ENCODE measurements around the gene GSTK1. TPM values are rescaled to one million over a fixed set of nuclear protein-coding genes. Genes with fewer than 3 reads are reported as not detected.

GSTK1 gene
- total and polyA plus RNA-seq, 3 donors from 2014 or later: 105 to 169 (median 136) TPM

DNA sequence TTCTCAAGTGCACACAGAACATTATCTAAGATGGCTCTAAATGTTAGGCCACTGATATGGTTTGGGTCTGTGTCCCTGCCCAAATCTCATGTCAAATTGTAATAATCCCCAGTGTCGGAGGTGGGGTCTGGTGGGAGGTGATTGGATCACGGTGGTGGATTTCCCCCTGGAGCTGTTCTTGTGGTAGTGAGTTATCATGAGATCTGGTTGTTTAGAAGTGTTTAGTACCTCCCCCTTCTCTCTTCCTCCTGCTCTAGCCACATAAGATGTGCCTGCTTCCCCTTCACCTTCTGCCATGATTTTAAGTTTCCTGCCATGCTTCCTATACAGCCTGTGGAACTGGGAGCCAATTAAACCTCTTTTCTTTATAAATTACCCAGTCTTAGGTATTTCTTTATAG lies 11.2 kb upstream of the GSTK1 start:
- no peak overlapping the region for H3K4me3 ChIP-seq
- DNase-seq: no peak
- no peaks in the 10 kb centered on the region for H3K36me3 ChIP-seq (ENCODE audit: low read depth, missing control alignments)
- H3K9me3 ChIP-seq: no peaks in the 10 kb centered on the region
- H3K4me1 ChIP-seq: no peaks in the 10 kb centered on the region
- no peak for TF ChIP-seq POLR2A (IDR thresholded peaks at IDR 0.05)
- TF ChIP-seq CTCF (IDR thresholded peaks at IDR 0.05): no peak
- no peak overlapping the region for H3K27ac ChIP-seq
- intact Hi-C loops (cut with DNase I; ENCODE audit: low total_unique reads): no loop called here
- 89 to 97% methylated on average over 2 of the region's 2 CpGs for WGBS, 2 donors
- no peaks in the 10 kb centered on the region for H3K27me3 ChIP-seq

DNA sequence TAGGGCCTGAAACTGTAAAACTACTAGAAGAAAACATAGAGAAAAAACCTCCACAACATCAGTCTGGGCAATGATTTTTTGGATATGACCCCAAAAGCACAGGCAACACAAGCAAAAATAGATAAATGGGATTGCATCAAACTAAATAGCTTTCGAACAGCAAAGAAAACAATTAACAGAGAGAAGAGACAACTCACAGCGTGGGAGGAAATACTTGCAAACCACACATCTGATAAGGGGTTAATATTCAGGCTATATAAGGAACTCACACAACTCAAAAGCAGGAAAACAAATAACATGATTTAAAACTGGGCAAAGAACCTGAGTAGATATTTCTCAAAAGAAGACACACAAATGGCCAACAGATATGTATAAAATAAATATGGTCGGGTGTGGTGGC lies 7.7 kb upstream of the GSTK1 start:
- 73 to 79% methylated on average over 3 of the region's 3 CpGs for WGBS, 2 donors
- no peak for DNase-seq
- intact Hi-C loops (cut with DNase I; ENCODE audit: low total_unique reads): no loop called here
- H3K4me1 ChIP-seq: no peaks in the 10 kb centered on the region
- no peaks in the 10 kb centered on the region for H3K9me3 ChIP-seq
- TF ChIP-seq CTCF (IDR thresholded peaks at IDR 0.05) (no peak), POLR2A (IDR thresholded peaks at IDR 0.05) (no peak)
- no peak overlapping the region for H3K4me3 ChIP-seq
- no peak overlapping the region for H3K27ac ChIP-seq
- no peaks in the 10 kb centered on the region for H3K36me3 ChIP-seq (ENCODE audit: low read depth, missing control alignments)
- H3K27me3 ChIP-seq: no peaks in the 10 kb centered on the region

- Histone ChIP-seq H3K27me3 (no peaks in the 10 kb centered on the region), H3K4me3 (no peak overlapping the region), H3K4me1 (no peaks in the 10 kb centered on the region), H3K27ac (no peak overlapping the region), H3K36me3 (ENCODE audit: low read depth, missing control alignments) (no peaks in the 10 kb centered on the region), H3K9me3 (no peaks in the 10 kb centered on the region)
- WGBS, 2 donors: 81 to 86% methylated on average over 3 of the region's 3 CpGs
- intact Hi-C loops (cut with DNase I; ENCODE audit: low total_unique reads): no loop called here
- TF ChIP-seq CTCF (IDR thresholded peaks at IDR 0.05) (no peak), POLR2A (IDR thresholded peaks at IDR 0.05) (no peak)
- DNase-seq: no peak
These were observed 6.9 kb upstream of the GSTK1 start for GRCh38 chr7:143256325-143256724.

DNA sequence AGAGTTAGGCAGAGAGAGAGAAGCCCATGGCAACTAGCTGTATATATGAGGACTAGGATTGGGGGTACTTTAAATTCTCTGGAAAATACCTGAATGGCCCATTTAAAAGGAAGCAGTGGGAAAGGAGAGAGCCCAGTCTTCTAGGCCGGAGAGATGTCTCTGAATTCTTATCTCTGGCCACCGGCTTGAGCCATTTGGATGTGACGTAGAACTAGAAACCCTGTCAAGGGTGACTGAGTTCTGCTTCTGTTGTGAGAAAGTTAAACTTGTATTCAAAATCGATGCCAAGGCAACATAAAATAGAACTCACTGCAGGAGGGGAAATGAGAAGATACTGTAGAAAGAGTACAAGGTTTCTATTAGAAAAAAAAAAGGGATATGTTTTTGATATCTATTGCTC lies 6.3 kb upstream of the GSTK1 start:
- H3K4me1 ChIP-seq: no peaks in the 10 kb centered on the region
- no peaks in the 10 kb centered on the region for H3K27me3 ChIP-seq
- TF ChIP-seq CTCF (IDR thresholded peaks at IDR 0.05) (no peak), POLR2A (IDR thresholded peaks at IDR 0.05) (no peak)
- H3K4me3 ChIP-seq: no peak overlapping the region
- no peaks in the 10 kb centered on the region for H3K36me3 ChIP-seq (ENCODE audit: low read depth, missing control alignments)
- no peak for DNase-seq
- intact Hi-C loops (cut with DNase I; ENCODE audit: low total_unique reads): no loop called here
- 88 to 92% methylated on average over 4 of the region's 4 CpGs for WGBS, 2 donors
- no peak overlapping the region for H3K27ac ChIP-seq
- no peaks in the 10 kb centered on the region for H3K9me3 ChIP-seq

DNA sequence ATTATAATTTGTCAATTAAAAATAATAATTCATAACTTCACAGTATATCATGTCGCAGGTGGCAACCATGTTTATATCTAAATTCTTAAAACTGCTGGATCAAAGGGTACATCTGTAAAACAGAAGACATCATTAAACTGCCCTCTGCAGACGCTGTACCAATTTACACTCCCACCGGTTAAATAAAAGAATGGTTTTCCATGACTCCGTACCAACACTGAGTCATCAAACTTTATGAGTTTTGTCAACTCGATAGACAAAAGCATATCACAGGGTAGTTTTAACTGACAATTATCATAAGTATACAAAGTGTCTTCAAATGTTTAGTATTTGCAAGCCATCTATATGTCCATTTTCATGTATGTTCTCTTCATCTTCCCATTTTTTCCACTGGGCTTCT lies 5.7 kb upstream of the GSTK1 start:
- Histone ChIP-seq H3K27me3 (no peaks in the 10 kb centered on the region), H3K27ac (no peak overlapping the region), H3K36me3 (ENCODE audit: low read depth, missing control alignments) (no peaks in the 10 kb centered on the region), H3K4me3 (no peak overlapping the region), H3K9me3 (no peaks in the 10 kb centered on the region), H3K4me1 (no peaks in the 10 kb centered on the region)
- WGBS, 2 donors: 81 to 91% methylated on average over 5 of the region's 5 CpGs
- no peak for DNase-seq
- intact Hi-C loops (cut with DNase I; ENCODE audit: low total_unique reads): no loop called here
- TF ChIP-seq POLR2A (IDR thresholded peaks at IDR 0.05): no peak
- no peak for TF ChIP-seq CTCF (IDR thresholded peaks at IDR 0.05)

Data from testis (tissue), 3 donors.